Kidney epithelial cell (primary cell): ENCODE data around the gene TAS1R3. TPM values are rescaled to one million over a fixed set of nuclear protein-coding genes. Genes with fewer than 3 reads are reported as not detected.
A peak's percentile ranks its signal among the peaks of the same experiment; 100 is the strongest.

Experiments used
- DNase-seq: peaks from one replicate; pipeline ENCODE4 v3.0.0-alpha.2; 2010; ENCODE audit warnings: low read depth
- H3K27me3 ChIP-seq: 2 replicates; pipeline ENCODE4 v1.6.0; 2011; ENCODE audit warnings: low read length; ENCODE audit not compliant: control insufficient read depth, insufficient read depth
- H3K36me3 ChIP-seq: 2 replicates; pipeline ENCODE4 v1.5.1; 2011; ENCODE audit warnings: low read length; ENCODE audit not compliant: control insufficient read depth, insufficient read depth
- H3K4me3 ChIP-seq: 2 replicates; pipeline ENCODE4 v1.5.1; 2011; ENCODE audit warnings: low read depth, mild to moderate bottlenecking, control low read depth, low read length
- total RNA-seq: library from RNA; depleted of rRNA; stranded (reverse); fragments of >200 nt; gene quantifications from 2 replicates; pipeline ENCODE4 v1.2.3, GENCODE V29; 2015
- TF ChIP-seq, protein P1 (sequence below): IDR thresholded peaks from 2 replicates; pipeline ENCODE4 v1.5.1; 2011; ENCODE audit warnings: mild to moderate bottlenecking, moderate library complexity, low read length, control low read depth, inconsistent platforms; ENCODE audit not compliant: insufficient read depth, poor library complexity, severe bottlenecking

The TAS1R3 gene
- total RNA-seq, 1 donor from 2014 or later: 0.08 TPM

DNA sequence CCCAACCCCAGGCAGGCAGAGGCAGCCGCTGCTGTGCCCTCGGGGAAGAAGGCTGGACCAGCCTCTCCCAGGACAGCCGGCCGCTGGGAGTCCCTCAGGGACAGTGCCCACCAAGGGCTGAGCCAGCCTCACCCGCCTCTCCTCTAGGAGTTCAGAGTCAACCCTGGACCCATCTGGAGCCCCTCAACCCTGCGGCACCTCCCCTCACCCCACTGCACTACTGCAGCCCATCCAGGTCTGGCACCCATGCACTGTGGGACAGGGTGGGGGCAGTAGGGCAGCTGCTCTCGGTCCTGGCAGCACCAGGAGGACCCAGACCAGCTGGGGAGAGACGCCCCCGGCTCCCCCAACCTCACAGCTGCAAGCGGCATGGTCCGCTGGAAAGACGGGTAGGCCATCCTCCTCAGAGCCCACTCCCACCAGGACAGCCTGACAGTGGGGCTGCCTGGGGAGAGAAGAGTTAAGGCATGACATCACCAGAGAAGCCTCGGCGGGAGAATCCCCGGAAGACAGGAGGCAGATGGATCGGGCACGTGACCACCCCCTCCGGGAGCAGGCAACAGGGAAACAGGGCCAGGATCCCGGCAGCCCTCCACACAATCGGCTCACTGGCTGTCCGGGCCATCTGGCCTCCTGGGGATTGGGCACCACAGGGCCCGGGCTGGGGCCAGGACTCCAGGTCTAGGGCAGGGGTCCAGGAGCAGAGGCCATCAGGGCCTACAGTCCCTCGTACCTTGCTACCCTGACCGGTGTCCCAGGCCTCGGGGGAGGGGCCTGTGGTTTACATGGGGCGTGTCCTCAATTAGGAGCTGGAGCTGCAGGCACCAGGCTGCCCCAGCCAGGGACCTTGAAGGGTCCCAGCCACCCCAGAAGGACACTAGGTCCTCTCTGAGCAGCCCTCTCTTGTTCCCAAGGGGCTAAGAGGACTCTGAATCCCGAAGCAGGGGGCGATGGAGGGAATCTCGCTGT is 26.5 kb upstream of the TAS1R3 start:
- Histone ChIP-seq H3K36me3 (peaks cover 1% of the 10 kb centered on the region), H3K4me3 (peak overlapping the region; percentile 6), H3K27me3 (no peaks in the 10 kb centered on the region)
- TF ChIP-seq, protein P1, sequence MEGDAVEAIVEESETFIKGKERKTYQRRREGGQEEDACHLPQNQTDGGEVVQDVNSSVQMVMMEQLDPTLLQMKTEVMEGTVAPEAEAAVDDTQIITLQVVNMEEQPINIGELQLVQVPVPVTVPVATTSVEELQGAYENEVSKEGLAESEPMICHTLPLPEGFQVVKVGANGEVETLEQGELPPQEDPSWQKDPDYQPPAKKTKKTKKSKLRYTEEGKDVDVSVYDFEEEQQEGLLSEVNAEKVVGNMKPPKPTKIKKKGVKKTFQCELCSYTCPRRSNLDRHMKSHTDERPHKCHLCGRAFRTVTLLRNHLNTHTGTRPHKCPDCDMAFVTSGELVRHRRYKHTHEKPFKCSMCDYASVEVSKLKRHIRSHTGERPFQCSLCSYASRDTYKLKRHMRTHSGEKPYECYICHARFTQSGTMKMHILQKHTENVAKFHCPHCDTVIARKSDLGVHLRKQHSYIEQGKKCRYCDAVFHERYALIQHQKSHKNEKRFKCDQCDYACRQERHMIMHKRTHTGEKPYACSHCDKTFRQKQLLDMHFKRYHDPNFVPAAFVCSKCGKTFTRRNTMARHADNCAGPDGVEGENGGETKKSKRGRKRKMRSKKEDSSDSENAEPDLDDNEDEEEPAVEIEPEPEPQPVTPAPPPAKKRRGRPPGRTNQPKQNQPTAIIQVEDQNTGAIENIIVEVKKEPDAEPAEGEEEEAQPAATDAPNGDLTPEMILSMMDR: no peak
- DNase-seq: peak; percentile 31

DNA sequence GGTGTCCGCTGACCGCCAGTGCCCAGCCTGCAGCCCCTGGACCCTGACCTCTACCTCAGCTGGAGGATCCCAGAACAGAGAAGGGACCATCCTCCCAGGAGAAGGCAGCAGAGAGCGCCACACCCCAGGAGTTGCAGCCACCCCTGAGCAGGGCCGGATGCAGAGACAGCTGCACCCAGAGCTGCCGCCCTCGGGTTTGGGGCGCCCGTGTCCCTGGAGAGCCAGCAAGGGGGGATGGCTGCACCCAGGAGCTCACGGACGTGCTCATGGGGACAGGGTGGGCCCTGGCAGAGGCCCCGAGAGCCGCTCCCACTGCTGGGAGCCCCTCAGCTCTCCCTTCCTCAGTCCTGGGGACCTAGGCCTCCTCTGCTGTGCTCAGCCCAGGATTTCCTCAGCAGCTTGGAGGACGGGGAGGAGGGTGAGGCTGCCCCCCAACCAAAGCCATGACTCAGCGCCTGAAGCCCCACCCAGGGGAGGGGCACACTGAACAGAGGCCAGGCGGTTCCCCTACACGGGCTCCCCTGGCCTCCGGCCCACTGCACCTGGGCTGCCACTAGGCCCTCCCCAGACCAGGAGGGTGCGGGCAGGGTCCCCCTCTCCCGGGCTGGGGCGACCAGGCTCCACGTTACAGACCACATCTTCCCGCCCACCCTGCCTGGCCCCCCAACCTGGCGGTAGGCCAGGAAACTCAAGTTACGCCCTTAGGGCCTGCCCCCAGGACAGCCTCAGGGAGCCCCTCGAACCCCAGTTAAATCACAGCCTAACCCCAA is 25.6 kb upstream of the TAS1R3 start:
- H3K36me3 ChIP-seq: peaks cover 1% of the 10 kb centered on the region
- no peaks in the 10 kb centered on the region for H3K27me3 ChIP-seq
- TF ChIP-seq, protein P1: peak; percentile 13
- H3K4me3 ChIP-seq: no peak overlapping the region
- DNase-seq: peak; percentile 35

DNA sequence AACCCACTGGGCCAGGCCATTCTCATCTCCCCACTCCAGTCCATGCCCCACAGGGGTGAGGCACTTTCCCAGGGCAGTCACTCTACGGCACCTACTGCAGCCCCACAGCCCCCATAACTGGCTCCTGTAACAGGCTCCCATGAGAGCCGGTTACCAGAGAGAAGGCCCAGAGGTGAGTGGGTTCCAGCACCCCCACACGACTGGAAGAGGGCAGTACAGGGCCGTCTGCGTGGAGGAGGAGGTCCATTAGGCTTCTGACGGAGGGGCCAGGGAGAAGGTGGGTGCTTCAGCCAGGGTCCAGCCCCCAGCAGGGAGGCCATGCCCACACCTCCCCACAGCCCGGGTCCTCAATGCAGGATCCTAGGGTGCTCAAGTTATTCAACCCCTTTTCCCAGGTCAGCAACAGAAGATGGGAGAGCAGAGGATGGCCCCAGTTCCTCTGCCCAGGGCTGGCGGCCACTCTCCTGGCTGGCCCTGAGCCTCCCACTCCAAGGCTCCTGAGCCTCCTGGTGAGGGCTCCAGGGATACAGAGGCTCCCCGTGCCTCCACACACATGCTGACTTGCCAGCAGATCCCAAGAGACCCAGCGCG is 24.9 kb upstream of the TAS1R3 start:
- Histone ChIP-seq H3K4me3 (no peak overlapping the region), H3K27me3 (no peaks in the 10 kb centered on the region), H3K36me3 (peaks cover 3% of the 10 kb centered on the region)
- no peak for DNase-seq
- TF ChIP-seq, protein P1: peak; percentile 28

DNA sequence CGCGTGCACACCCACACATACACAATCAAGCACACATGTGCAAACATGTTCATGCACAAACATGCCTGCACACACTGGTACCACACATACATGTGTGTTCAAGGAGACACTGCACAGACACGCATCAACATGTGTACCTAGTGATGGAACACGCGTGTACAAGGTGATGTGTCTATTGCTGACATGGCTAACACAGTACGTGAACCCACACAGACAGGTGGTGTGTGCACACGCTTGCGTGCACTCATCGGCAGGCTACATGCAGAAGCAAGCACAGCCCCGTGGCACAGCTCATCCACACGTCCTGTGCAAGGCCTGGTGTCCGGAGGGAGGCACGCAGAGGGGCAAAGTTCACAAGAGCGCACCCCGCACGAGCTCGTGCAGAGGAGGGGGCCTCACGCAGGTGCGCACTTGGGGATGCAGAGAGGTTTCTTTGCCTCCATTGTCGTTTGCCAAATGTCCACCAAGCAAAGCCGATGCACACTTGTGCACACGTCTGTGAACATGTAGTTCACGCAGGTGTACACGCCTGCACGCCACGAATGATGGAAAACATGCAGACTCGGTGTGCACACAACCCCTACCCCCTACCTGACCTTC is 24.3 kb upstream of the TAS1R3 start:
- DNase-seq: no peak

More for the DNA sequence above, 24.3 kb upstream of the TAS1R3 start:
- Histone ChIP-seq H3K4me3 (peak overlapping the region; percentile 50), H3K27me3 (no peaks in the 10 kb centered on the region), H3K36me3 (peaks cover 3% of the 10 kb centered on the region)
- TF ChIP-seq, protein P1: no peak
